Measurements from ENCODE around the gene MB21D2. TPM values are rescaled to one million over a fixed set of nuclear protein-coding genes. Genes with fewer than 3 reads are reported as not detected.

The MB21D2 gene
- total and polyA plus RNA-seq, 2 of the 8 experiments (the other 6 are each of a cell fraction or from before 2014, with no cell fraction given), result 10.0 to 21.0 TPM

DNA sequence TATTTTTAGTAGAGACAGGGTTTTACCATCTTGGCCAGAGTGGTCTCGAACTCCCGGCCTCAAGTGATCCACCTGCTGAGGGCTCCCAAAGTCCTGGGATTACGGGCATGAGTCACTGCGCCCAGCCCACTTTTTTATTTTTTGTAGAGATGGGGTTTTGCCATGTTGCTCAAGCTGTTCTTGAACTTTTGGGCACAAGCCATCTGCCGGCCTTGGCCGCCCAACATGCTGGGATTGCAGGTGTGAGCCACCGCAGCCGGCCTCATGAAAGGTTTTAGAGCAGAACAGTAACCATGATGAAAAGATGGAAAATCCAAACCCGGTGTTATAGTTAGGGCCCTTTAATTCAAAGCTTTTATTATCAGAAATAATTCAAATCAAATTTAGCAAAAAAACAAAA lies 15.6 kb upstream of the MB21D2 start:
- no peak overlapping the region for H3K4me3 ChIP-seq (ENCODE audit: extremely low read depth in 1 of 4, insufficient read depth in 2 of 4, low read depth in 3 of 4, low read length in 4 of 4)
- H4K91ac ChIP-seq (replicated peaks; ENCODE audit: insufficient read length, low read length), result no peak overlapping the region
- H2BK12ac ChIP-seq (ENCODE audit: low read depth, low read length), result no peak overlapping the region
- H2AK5ac ChIP-seq (ENCODE audit: low read depth, low read length), result no peak overlapping the region
- H4K5ac ChIP-seq (ENCODE audit: insufficient read length, low read depth, low read length), result no peak overlapping the region
- no peak overlapping the region for H3K56ac ChIP-seq (replicated peaks; ENCODE audit: insufficient read length, low read depth, low read length)
- H3K79me2 ChIP-seq (ENCODE audit: control insufficient read depth in 1 of 2, insufficient read depth in 2 of 2, low read length in 2 of 2), result no peaks in the 10 kb centered on the region
- no peak overlapping the region for H2AFZ ChIP-seq (ENCODE audit: low read length)
- H2BK120ac ChIP-seq (replicated peaks; ENCODE audit: low read depth, low read length), result no peak overlapping the region
- H3K9me3 ChIP-seq (ENCODE audit: insufficient read depth in 2 of 2, low read depth in 1 of 2, low read length in 1 of 2), result no peaks in the 10 kb centered on the region
- no peak overlapping the region for H3K4me2 ChIP-seq (ENCODE audit: insufficient read depth in 1 of 2, low read depth in 2 of 2, low read length in 2 of 2)
- FAIRE-seq, result no peak
- WGBS, 2 experiments (ENCODE audit: extremely low coverage in 1 of 2, insufficient coverage in 1 of 2, insufficient read length in 1 of 2, insufficient replicate concordance in 2 of 2, low coverage in 1 of 2, low lambda C conversion rate in 2 of 2, missing lambda C conversion rate in 1 of 2), result 95% methylated on average over 9 of the region's 9 CpGs; no CpG with 5 or more reads in 1 of the 2 experiments
- H4K20me1 ChIP-seq (replicated peaks in 1 of 2; ENCODE audit: control insufficient read depth in 1 of 2, insufficient read depth in 2 of 2, low read length in 2 of 2), result no peaks in the 10 kb centered on the region
- no peak for DNase-seq (ENCODE audit: low read depth in 1 of 2, low spot score in 2 of 2)
- no peak overlapping the region for H3K14ac ChIP-seq (ENCODE audit: insufficient read length)
- no peak overlapping the region for H3K27ac ChIP-seq (ENCODE audit: low read depth, low read length)
- H3K23me2 ChIP-seq (ENCODE audit: low read depth, low read length), result no peaks in the 10 kb centered on the region
- H3K4ac ChIP-seq (replicated peaks; ENCODE audit: insufficient read length, low read depth, low read length), result no peak overlapping the region
- no peak overlapping the region for H3K23ac ChIP-seq (ENCODE audit: insufficient read length)
- H4K8ac ChIP-seq (ENCODE audit: extremely low read depth, insufficient read depth, low read length), result no peak overlapping the region
- no peak overlapping the region for H2BK5ac ChIP-seq (ENCODE audit: low read depth, low read length)
- TF ChIP-seq SAP30 (IDR thresholded peaks at IDR 0.05; ENCODE audit: insufficient read depth, insufficient replicate concordance, low read length) (no peak), HDAC2 (IDR thresholded peaks at IDR 0.05; ENCODE audit: borderline replicate concordance in 1 of 2, low read depth in 2 of 2, low read length in 2 of 2) (no peak), BRCA1 (IDR thresholded peaks at IDR 0.05; ENCODE audit: low read depth, low read length) (no peak), RXRA (IDR thresholded peaks at IDR 0.05; ENCODE audit: insufficient read depth, low read depth, low read length) (no peak), TCF12 (IDR thresholded peaks at IDR 0.05; ENCODE audit: low read depth, low read length) (no peak), POU5F1 (IDR thresholded peaks at IDR 0.05; ENCODE audit: low read depth, low read length) (no peak)
- TF ChIP-seq, protein P1, sequence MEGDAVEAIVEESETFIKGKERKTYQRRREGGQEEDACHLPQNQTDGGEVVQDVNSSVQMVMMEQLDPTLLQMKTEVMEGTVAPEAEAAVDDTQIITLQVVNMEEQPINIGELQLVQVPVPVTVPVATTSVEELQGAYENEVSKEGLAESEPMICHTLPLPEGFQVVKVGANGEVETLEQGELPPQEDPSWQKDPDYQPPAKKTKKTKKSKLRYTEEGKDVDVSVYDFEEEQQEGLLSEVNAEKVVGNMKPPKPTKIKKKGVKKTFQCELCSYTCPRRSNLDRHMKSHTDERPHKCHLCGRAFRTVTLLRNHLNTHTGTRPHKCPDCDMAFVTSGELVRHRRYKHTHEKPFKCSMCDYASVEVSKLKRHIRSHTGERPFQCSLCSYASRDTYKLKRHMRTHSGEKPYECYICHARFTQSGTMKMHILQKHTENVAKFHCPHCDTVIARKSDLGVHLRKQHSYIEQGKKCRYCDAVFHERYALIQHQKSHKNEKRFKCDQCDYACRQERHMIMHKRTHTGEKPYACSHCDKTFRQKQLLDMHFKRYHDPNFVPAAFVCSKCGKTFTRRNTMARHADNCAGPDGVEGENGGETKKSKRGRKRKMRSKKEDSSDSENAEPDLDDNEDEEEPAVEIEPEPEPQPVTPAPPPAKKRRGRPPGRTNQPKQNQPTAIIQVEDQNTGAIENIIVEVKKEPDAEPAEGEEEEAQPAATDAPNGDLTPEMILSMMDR (IDR thresholded peaks at IDR 0.05; ENCODE audit: control extremely low read depth in 1 of 3, insufficient read depth in 1 of 3, low read depth in 1 of 3, low read length in 3 of 3), result no peak
- no peak overlapping the region for H3K18ac ChIP-seq (ENCODE audit: extremely low read depth, low read length)
- no peak overlapping the region for H2BK20ac ChIP-seq (ENCODE audit: low read length)
- H3K79me1 ChIP-seq (ENCODE audit: low read depth, low read length), result no peaks in the 10 kb centered on the region
- no peaks in the 10 kb centered on the region for H3K4me1 ChIP-seq (replicated peaks in 1 of 4; ENCODE audit: control insufficient read depth in 3 of 4, insufficient read depth in 4 of 4, low read length in 3 of 4)
- ChIA-PET POLR2A (ENCODE audit: partially characterized antibody) (no interaction called here), CTCF (ENCODE audit: partially characterized antibody) (interaction anchor here (1.1 to 1.6 kb wide), 5 partner anchors 19 to 120 kb away, joined by 3 to 4 read pairs (median 4); no protein-coding TSS in a partner anchor)
- H3K27me3 ChIP-seq (replicated peaks in 1 of 4; ENCODE audit: control insufficient read depth in 3 of 4, extremely low read depth in 1 of 4, insufficient read depth in 3 of 4, low read length in 3 of 4), result no peaks in the 10 kb centered on the region
- no peak overlapping the region for H3K9ac ChIP-seq (replicated peaks in 1 of 4; ENCODE audit: extremely low read depth in 1 of 4, low read depth in 3 of 4, low read length in 3 of 4)
- H2BK15ac ChIP-seq (ENCODE audit: low read length), result no peak overlapping the region
- no peaks in the 10 kb centered on the region for H3K36me3 ChIP-seq (ENCODE audit: control insufficient read depth in 2 of 4, insufficient read depth in 4 of 4, low read length in 3 of 4)

Data from H1 (cell line).